GM12878 (cell line): Measurements from ENCODE around the gene NIPAL1.

Source experiments
- CEBPB ChIP-seq, 2 experiments: fragments of 150-350 bp in 1 of 2; IDR thresholded peaks; 2 replicates each; pipeline ENCODE4 v1.6.1; 2012 to 2014; ENCODE audit warnings: low read depth in 2 of 2, low read length in 2 of 2, borderline replicate concordance in 1 of 2, inconsistent platforms in 1 of 2
- MEF2B ChIP-seq: fragments of 450-650 bp; IDR thresholded peaks from 2 replicates; pipeline ENCODE4 v1.6.1; 2018; ENCODE audit warnings: mild to moderate bottlenecking, moderate library complexity; ENCODE audit not compliant: partially characterized antibody, poor library complexity, severe bottlenecking
- RFX5 ChIP-seq: IDR thresholded peaks from 2 replicates; pipeline ENCODE4 v1.6.1; 2011; ENCODE audit warnings: low read depth, low read length, improper control_type of control experiment
- SIN3A ChIP-seq: IDR thresholded peaks from 2 replicates; pipeline ENCODE4 v1.6.1; 2012; ENCODE audit warnings: low read depth, low read length, improper control_type of control experiment
- YY1 ChIP-seq: IDR thresholded peaks from 2 replicates; pipeline ENCODE4 v1.6.1; 2011; ENCODE audit warnings: low read depth, mild to moderate bottlenecking, low read length
- TF ChIP-seq, protein P1 (sequence below), 3 experiments: IDR thresholded peaks in 2 of 3; conservative IDR thresholded peaks in 1 of 3; 2 replicates each; pipeline ENCODE4 v1.5.1; 2011; ENCODE audit warnings: low read depth in 3 of 3, low read length in 3 of 3, mild to moderate bottlenecking in 3 of 3, control low read depth in 2 of 3, moderate library complexity in 2 of 3, inconsistent platforms in 1 of 3, mixed read lengths in 1 of 3; ENCODE audit not compliant: control insufficient read depth in 2 of 3, insufficient read depth in 1 of 3; ENCODE audit errors: extremely low read depth in 1 of 3
- TF ChIP-seq, protein P2 (sequence below): fragments of 450-650 bp; IDR thresholded peaks from 2 replicates; pipeline ENCODE4 v1.6.1; 2016; ENCODE audit warnings: mild to moderate bottlenecking, moderate library complexity, borderline replicate concordance
- TF ChIP-seq, protein P3 (sequence below): IDR thresholded peaks from 2 replicates; pipeline ENCODE4 v1.6.1; 2011; ENCODE audit warnings: borderline replicate concordance, low read depth, mild to moderate bottlenecking, moderate library complexity, mixed read lengths, low read length; ENCODE audit not compliant: insufficient read depth; ENCODE audit errors: extremely low read length
- TF ChIP-seq, protein P4 (sequence below): fragments of 450-650 bp; IDR thresholded peaks from 2 replicates; pipeline ENCODE4 v1.6.1; 2016; ENCODE audit warnings: mild to moderate bottlenecking

DNA sequence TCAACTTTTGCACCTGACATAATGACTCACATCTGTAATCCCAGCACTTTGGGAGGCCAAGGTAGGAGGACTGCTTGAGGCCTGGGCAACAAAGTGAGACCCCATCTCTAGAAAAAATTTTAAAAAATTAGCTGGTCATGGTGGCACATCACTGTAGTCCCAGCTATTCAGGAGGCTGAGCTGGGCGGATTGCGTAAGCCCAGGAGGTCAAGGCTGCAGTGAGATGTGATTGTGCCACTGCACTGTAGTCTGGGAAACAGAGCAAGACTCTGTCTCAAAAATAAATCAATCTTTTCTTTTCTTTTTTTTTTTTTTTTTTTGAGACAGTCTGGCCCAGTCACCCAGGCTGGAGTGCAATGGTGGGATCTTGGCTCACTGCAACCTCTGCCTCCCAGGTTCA, 52.5 kb downstream of the NIPAL1 start:
- TF ChIP-seq, protein P1, sequence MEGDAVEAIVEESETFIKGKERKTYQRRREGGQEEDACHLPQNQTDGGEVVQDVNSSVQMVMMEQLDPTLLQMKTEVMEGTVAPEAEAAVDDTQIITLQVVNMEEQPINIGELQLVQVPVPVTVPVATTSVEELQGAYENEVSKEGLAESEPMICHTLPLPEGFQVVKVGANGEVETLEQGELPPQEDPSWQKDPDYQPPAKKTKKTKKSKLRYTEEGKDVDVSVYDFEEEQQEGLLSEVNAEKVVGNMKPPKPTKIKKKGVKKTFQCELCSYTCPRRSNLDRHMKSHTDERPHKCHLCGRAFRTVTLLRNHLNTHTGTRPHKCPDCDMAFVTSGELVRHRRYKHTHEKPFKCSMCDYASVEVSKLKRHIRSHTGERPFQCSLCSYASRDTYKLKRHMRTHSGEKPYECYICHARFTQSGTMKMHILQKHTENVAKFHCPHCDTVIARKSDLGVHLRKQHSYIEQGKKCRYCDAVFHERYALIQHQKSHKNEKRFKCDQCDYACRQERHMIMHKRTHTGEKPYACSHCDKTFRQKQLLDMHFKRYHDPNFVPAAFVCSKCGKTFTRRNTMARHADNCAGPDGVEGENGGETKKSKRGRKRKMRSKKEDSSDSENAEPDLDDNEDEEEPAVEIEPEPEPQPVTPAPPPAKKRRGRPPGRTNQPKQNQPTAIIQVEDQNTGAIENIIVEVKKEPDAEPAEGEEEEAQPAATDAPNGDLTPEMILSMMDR (IDR thresholded peaks at IDR 0.05 in 2 of 3, conservative IDR thresholded peaks at IDR 0.05 in 1 of 3; ENCODE audit: control insufficient read depth in 2 of 3, extremely low read depth in 1 of 3, insufficient read depth in 1 of 3, low read depth in 3 of 3, low read length in 3 of 3) = no peak
- TF ChIP-seq, protein P2, sequence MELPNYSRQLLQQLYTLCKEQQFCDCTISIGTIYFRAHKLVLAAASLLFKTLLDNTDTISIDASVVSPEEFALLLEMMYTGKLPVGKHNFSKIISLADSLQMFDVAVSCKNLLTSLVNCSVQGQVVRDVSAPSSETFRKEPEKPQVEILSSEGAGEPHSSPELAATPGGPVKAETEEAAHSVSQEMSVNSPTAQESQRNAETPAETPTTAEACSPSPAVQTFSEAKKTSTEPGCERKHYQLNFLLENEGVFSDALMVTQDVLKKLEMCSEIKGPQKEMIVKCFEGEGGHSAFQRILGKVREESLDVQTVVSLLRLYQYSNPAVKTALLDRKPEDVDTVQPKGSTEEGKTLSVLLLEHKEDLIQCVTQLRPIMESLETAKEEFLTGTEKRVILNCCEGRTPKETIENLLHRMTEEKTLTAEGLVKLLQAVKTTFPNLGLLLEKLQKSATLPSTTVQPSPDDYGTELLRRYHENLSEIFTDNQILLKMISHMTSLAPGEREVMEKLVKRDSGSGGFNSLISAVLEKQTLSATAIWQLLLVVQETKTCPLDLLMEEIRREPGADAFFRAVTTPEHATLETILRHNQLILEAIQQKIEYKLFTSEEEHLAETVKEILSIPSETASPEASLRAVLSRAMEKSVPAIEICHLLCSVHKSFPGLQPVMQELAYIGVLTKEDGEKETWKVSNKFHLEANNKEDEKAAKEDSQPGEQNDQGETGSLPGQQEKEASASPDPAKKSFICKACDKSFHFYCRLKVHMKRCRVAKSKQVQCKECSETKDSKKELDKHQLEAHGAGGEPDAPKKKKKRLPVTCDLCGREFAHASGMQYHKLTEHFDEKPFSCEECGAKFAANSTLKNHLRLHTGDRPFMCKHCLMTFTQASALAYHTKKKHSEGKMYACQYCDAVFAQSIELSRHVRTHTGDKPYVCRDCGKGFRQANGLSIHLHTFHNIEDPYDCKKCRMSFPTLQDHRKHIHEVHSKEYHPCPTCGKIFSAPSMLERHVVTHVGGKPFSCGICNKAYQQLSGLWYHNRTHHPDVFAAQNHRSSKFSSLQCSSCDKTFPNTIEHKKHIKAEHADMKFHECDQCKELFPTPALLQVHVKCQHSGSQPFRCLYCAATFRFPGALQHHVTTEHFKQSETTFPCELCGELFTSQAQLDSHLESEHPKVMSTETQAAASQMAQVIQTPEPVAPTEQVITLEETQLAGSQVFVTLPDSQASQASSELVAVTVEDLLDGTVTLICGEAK = no peak
- TF ChIP-seq CEBPB (IDR thresholded peaks at IDR 0.05; ENCODE audit: borderline replicate concordance in 1 of 2, low read depth in 2 of 2, low read length in 2 of 2) (no peak), MEF2B (no peak), SIN3A (no peak), YY1 (no peak), RFX5 (no peak)
- TF ChIP-seq, protein P3, sequence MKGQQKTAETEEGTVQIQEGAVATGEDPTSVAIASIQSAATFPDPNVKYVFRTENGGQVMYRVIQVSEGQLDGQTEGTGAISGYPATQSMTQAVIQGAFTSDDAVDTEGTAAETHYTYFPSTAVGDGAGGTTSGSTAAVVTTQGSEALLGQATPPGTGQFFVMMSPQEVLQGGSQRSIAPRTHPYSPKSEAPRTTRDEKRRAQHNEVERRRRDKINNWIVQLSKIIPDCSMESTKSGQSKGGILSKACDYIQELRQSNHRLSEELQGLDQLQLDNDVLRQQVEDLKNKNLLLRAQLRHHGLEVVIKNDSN = no peak
- TF ChIP-seq, protein P4, sequence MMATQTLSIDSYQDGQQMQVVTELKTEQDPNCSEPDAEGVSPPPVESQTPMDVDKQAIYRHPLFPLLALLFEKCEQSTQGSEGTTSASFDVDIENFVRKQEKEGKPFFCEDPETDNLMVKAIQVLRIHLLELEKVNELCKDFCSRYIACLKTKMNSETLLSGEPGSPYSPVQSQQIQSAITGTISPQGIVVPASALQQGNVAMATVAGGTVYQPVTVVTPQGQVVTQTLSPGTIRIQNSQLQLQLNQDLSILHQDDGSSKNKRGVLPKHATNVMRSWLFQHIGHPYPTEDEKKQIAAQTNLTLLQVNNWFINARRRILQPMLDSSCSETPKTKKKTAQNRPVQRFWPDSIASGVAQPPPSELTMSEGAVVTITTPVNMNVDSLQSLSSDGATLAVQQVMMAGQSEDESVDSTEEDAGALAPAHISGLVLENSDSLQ = no peak
